ENCODE results near the gene SPDYE18.
"Not testable (repeated sequence)": the region's sequence is repeated elsewhere in the genome, so short reads cannot be mapped to it uniquely, and the experiment has no call there.

Gene SPDYE18

DNA sequence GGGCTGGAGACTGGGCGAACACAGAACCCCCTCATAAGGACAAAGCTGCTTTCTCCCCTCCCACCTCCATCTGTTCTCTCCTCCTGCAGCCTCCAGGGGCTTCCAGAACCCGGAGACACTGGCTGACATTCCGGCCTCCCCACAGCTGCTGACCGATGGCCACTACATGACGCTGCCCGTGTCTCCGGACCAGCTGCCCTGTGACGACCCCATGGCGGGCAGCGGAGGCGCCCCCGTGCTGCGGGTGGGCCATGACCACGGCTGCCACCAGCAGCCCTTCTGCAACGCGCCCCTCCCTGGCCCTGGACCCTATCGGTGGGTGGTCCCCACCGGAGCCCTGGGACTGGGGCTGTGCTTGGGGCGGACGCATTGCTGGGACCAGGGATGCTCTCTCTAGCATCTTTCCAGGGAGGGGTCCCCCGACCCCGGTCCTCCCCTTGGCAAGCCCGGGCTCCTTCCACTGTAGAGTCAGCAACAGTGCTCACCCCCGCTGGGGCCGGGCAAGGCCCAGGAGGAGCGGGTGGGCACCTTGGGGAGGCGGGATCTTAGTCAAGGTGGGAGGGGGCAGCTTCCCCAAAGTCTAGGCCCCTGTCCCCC is 56.8 kb downstream of the SPDYE18 start:
- DNase-seq = not testable (repeated sequence)

DNA sequence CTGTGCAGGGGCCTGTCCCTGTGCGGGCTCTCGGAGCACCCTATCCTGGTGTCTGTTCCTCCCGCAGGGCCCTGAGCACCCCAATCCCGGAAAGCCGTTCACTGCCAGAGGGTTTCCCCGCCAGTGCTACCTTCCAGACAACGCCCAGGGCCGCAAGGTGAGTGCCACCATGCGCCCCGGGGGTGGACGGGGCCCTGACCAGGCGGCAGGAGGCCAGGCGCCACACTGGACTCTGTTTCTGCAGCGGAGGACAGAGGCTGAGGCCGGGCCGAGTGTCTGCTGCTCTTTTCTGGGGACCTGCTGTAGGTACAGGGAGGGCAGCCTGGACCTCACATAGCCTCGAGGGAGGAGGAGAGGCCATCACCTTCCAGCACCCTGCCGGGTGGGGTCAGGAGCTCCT is 58.2 kb downstream of the SPDYE18 start:
- not testable (repeated sequence) for DNase-seq

DNA sequence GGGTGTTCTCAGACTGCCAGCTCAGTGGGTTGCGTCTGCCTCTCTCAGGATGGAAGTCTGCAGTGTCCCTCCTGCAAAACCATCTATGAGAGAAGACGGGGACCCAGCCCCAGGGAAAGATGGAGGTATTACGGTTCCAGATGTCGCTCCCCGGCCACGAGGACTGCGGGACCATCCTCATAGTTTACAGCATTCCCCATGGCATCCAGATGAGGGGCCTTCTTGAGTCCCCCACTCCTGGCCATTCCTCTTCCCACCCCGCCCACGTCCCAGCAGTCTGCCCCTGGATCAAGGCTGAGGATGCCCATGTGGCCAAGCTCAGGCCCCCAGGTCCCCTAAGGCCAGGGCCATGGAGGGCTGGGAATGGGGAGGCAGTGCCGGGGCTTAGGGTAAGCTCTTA is 59.1 kb downstream of the SPDYE18 start:
- not testable (repeated sequence) for DNase-seq

DNA sequence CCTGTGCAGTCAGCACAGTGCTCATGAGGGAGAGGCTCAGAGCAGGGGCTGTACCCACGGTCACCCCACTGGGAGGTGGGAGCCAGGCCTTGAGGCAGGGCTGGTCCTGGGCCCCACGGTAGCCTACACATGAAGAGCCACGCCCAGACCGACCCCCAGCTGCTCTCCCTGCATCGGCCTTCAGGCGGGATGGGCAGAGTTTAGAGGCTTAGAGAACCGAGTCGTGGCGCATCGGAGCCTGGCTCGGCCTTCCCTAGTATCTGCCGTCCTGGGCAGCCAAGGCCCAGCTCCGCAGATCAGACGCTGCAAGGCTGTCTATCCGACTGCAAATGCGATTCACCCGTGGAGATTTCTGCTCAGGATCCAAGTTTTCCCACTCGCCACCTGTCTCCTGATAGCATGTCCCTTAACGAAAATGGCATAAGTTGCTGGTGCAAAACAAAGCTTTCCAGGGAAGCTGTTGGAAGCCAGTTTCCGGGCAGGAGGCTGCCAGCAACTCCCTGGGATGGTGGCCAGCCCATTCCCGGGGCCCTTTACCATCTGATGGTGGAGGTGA is 59.6 kb downstream of the SPDYE18 start:
- not testable (repeated sequence) for DNase-seq

DNA sequence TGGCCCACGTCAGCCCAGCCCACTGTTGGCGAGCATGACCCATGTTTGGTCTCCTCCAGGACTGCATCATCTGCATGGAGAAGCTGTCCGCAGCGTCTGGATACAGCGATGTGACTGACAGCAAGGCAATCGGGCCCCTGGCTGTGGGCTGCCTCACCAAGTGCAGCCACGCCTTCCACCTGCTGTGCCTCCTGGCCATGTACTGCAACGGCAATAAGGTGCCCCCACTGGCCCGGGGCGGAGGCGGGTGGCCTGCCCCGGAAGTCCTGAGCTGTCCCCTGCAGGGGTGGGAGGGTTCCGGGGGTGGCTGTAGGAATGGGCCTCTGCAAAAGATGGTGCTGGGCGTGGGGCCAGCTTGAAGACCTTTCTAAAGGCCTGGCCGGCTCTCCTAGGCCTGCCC is 60.3 kb downstream of the SPDYE18 start:
- DNase-seq = not testable (repeated sequence)

Data from RPMI8226 (cell line).